ENCODE data around the gene ALK.

GRCh38 chr2:29898999-29899398 is 22.4 kb downstream of the ALK start:
- TF ChIP-seq, protein P1, sequence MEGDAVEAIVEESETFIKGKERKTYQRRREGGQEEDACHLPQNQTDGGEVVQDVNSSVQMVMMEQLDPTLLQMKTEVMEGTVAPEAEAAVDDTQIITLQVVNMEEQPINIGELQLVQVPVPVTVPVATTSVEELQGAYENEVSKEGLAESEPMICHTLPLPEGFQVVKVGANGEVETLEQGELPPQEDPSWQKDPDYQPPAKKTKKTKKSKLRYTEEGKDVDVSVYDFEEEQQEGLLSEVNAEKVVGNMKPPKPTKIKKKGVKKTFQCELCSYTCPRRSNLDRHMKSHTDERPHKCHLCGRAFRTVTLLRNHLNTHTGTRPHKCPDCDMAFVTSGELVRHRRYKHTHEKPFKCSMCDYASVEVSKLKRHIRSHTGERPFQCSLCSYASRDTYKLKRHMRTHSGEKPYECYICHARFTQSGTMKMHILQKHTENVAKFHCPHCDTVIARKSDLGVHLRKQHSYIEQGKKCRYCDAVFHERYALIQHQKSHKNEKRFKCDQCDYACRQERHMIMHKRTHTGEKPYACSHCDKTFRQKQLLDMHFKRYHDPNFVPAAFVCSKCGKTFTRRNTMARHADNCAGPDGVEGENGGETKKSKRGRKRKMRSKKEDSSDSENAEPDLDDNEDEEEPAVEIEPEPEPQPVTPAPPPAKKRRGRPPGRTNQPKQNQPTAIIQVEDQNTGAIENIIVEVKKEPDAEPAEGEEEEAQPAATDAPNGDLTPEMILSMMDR (IDR thresholded peaks at IDR 0.05), result no peak
- TF ChIP-seq EZH2 (IDR thresholded peaks at IDR 0.05; ENCODE audit: borderline replicate concordance, insufficient read depth, low read depth, low read length, poor library complexity, severe bottlenecking), result no peak
